ENCODE results near the gene WSCD2.
A peak's percentile ranks its signal among the peaks of the same experiment; 100 is the strongest.

The WSCD2 gene

DNA sequence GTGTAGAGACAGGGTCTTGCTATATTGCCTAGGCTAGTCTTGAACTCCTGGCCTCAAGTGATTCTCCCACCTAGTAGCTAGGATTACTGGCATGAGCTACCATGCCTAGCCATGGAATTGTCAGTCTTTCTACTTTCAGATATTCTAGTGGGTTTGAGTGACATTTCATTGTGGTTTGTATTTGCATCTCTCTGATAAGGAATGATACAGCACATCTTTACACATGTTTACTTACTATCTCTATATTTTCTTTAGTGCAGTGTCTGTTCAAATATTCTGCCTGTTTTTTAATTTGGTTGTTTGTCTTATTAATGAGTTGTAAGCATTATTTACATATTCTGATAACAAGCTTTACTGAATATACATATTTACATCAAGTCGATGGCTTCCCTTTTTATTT lies 136.4 kb downstream of the WSCD2 start:
- no peak for DNase-seq

DNA sequence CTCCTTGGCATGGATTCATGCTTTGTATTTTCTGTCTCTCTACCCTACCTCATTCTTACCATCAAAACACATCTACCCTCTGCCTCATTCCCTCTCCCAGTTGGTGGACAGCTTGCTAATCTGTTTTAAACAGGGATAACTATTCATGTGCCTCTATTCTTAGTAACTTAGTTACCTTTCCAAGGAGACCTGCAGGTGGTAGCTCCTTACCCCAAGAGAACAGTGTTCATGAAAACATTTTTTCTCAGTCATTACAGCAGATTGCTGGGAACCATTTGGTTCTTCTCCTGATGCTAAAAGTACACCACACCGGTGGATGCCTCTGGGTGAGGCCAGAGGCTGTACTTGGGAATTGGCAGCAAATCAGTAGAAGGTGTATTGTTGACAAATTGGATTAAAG lies 137.0 kb downstream of the WSCD2 start:
- no peak for DNase-seq

DNA sequence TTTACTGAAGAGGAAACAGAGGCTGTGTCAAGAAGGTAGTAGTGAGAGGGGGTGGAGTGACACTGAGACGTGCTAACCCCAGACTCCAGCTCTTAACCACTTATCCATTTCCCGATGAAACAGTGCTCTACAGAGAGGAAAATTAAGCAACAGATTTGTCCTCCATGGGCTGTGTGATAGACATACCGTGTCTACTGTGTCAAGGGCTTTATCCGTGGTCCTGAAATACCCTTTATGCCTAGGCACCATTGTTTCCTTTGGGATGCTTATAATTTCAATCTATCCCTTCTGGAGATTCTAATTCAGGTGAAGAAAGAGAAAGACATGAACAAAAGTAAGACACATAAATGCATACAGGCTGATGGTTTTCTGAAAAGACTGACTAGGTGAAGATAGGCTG lies 138.4 kb downstream of the WSCD2 start:
- DNase-seq: no peak

DNA sequence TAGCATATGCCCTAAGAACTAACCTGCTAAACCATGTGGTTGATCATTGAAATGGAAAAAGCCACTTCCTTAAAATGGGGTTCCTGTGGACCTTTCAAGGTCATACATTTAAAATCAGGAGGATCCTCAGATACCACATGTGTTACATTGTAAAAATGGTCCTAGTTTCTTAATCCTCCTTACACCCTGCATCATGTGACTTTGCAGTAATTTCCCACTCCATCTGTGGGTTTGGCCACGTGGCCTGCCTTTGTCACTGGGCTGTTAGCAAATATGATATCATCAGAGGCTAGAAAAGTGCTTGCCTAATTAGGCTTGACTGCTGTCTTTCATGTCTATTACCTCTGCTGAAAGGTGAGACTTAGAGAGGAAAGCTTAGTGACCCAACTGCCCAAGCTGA lies 139.3 kb downstream of the WSCD2 start:
- no peak for DNase-seq

DNA sequence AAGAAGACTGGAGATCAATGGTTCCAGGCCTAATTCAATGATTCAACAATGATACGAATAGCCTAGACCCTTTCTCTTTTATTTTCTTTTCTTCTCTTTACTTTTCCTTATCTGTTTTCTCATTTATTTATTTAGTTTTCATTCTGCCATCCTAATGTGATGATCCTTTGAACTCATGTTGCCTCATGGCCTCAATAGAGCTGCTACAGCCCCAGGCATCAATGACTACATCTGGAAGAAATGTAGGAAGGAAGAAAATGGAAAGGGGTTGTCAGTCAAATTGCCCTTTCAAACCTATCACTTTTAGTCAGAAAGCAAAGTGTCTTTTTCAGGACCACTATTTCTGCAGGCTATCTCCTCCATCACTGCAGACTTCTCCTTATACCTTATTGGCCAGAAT lies 140.1 kb downstream of the WSCD2 start:
- DNase-seq: no peak

DNA sequence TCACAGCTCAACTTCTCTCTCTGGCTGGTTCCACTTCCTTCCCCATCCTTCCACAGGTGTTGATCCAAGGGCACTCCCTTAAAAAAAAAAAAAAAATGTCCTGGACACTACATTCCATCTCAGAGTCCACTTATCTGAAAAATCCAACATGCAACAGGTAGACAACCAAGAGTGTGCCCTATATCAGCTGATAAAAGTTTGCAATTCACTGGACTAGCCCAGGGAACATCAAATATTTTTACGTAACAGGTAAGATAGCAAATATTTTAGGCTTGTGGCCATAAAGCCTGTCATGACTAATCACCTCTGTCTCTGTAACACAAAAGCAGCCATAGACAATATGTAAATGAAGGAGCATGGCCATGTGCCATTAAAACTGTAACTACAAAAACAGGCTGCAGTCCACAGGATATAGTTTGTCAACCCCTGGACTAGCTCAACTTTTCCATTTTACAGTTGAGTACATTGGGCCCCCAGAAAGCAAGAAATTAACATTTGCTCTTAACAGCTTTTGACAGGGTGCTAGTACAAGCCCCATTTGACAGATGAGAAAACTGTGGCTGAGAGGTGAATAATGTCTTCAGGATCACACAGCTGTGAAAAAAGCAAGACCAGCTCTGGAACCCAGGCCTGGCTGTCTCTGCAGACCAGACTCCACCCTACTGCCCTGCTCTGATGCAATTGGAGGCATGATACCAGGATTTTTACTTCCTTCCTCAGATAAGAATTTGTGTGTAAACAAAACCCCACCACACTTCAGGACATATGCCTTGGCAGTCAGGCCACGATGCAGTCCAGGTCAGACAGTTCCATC lies 141.2 kb downstream of the WSCD2 start:
- DNase-seq: no peak

DNA sequence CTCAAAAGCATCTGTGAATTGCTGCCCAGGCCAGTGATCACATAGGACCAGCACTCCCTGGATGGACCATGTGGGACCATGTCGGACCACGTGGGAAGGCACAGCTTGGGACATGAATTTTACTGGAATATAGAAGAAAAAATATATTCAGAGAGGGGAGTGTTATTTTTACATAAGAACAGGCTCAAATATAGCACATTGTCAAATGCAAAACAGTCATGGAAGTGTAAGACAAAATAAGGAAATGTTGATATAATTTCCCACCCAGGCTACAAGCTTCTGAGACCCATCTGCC lies 141.7 kb downstream of the WSCD2 start:
- no peak for DNase-seq

DNA sequence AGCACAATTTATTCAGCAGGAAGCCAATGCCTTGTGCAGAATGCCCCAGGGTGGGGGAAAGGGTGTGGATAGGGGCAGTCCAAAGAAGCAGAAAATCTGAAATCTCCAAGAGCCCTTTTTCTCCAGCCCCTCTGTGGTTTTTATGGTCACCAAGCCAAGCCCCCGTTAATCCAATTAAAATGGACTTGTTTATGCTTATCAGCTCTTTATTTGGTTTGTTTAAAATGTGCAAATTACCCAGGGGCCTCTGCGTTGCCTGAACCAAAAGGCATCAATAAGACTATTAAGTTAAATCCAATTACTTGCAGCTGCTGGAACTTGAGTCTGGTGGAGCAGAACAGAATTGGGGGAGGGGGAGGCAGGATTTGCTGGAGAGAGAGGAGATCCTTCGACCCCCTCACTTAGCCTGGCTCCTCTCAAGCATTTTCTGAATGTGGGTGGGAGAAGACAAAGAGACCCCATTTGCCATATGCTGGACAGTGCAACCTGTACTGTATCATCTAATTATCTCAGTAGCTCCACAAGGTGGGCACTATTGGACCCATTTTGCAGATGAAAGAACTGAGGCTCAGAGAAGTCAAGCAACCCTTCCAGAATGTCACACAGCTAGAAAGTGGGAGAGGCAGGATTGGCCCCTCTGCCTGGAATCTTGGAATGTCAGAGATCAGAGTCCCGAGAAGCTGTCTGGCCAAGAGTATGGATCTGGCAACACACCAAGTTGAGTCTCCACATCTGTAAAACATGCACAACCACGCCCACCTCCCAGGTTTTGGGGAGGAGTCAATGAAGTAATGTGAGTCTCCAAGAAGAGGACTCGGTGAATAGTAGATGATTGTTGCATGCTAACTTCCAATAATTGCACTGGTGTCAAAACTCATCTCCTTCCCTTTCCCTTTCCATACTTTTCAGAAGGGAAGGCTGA lies 143.1 kb downstream of the WSCD2 start:
- DNase-seq: no peak

DNA sequence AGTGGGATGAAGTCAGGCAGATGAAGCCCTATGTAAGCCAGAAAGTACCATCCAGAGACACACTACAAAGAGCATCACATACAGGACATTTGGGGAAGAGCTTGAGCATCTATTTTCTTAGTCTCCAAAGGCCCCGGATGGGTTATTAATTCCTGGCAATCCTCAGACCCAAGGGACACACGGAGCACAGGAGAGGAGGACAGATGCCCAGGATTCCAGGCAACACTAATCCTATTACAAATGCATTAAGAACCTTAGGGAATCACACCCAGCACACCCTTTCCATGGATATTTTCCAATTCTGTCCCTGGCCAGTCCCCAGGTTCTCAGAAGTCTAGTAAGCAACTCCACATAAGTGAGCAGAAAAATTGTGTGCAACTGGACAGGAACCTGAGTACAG lies 144.1 kb downstream of the WSCD2 start:
- DNase-seq: no peak

DNA sequence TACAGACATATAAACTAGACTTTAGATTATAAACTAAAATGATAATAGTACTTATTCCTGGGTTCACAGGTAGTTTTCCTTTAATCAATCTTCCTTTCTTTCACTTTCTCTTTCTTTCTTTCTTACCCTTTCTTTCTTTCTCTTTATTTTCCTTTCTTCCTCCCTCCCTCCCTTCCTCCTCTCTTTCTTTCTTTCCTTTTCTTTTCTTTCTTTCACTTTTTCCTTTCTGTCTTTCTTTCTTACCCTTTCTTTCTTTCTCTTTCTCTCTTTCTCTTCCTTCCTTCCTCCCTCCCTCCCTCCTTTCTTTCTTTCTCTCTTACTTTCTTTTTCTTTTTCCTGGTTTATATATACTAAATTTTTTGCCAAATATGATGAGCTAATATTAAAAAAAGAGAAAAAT lies 148.5 kb downstream of the WSCD2 start:
- no peak for DNase-seq

DNA sequence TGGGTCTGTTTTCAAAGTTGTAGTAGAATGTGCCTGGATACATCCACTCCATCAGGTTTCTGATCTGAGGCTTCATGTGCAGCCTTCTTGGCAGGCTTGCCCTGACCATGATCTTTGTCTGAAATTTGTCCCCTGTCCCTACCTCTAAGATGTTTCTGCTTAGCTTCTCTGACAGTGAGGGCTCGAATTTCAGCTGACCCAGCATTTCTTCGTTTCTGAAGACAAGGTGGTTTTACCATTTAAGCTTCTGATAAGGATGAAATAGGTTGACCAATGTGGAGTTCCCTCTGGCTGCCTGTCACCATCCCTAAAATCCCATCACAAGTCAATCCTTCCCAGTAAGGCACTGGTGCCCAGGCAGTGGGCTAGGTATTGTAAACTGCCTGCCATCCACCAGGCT lies 153.1 kb downstream of the WSCD2 start:
- DNase-seq: no peak

DNA sequence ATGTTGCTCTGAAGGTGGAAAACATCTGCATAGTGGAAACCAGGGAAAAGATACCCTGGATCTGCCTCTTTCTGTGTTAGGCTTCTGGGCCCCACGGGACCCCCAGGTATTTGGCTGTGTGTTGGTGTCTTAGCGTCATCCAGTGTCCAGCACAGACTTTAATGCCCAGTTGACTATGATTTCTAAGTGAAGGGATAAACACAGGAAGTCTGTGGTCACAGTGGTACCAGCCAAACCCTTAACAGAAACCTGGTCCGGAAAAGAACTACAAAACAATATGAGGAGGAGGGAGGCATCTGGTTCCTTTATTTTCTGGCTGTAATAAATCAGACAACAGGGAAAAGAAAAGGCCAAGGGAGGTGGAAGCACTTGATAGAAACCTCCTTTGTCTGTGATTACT lies 153.6 kb downstream of the WSCD2 start:
- no peak for DNase-seq

DNA sequence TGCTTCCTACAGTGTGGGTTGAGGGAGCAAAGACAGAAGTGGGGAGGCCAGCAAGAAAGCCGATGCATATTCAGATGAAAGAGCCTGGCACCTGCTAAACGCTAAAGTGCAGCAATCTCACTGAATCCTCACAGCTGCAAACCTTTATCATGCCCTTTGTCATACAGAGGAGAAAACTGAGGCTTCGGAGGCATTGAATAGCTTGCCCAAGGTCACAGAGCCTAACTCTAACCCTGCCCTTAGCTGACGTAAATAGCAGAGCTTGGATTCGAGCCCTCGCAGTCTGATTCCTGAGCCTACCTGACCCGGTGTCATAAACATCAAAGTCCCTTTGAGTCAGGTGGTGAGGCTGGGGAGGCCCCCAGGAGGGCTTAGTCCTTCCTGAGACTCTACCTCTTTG lies 155.1 kb downstream of the WSCD2 start:
- no peak for DNase-seq

DNA sequence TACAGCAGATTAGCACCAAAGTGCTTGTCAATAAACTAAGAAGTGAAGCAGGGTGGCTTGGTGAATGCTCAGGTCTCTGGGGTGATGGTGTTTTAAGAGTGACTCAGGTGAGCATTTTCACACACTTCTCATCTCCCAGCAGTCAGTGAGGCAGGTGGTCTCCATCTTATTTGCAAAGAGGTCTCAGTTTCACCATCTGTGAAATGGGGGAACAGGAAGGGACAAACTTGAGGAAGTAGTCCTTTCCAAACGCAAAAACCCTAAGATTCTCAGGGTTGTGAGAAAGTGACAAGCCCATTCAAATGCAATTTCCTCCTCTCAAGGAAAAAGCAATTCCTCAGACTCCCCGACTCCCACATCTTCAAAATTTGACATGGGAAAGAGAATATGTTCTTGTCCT lies 155.9 kb downstream of the WSCD2 start:
- DNase-seq: no peak

DNA sequence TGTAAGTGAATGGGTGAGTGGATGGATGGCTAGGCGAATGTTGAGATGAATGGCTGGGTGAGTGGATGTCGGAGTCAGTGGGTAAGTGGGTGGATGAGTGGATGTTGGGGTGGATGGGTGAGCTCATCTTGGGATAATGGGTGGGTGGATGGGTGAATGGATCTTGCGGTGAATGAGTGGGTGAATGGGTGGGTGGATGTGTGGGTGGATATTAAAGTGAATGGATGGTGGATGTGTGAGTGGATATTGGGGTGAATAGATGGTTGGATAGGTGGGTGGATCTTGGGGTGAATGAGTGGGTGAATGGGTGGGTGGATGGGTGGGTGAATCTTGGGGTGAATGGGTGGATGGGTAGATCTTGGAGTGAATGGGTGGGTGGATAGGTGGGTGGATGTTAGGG lies 158.1 kb downstream of the WSCD2 start:
- no peak for DNase-seq

DNA sequence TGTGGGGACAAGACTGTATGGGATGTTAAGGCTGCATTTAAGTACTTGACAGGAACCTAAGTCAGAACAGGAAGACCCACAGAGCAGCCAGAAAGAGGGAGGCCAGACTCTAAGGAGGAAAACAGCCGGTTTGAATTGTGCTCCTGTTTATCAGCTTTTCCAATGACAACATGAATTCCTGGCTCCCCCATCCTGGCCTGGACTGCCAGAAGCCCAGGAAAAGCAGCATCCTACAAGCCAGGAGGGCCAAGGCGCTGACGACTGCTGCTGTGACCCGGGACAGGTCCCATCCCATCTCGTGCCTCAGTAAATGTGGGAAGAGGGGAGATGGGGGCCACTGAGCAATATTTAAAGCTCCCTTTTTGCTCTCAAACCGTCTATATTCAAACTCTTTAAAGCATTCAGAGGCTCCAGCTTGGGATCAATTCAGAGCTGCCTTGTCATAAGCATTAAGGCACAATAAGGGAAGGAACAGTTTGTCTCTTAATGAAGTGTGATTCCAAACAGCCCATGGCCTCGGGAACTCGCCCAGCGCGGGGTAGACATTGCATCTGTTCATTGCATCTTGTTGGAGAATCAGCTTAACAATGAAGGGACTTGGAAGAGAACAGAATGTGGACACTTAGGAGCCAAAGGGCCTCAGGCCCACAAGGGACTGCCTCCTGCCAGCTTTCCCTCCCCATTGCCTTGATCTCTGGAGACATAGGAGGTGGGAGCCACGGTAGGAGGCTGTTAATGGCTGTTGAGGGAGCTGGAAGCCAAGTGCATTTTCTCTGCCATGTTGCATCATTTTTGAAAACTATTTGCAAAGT lies 160.5 kb downstream of the WSCD2 start:
- DNase-seq: peak in 22 of 56 donors; percentile 10 to 61 (median 34)

DNA sequence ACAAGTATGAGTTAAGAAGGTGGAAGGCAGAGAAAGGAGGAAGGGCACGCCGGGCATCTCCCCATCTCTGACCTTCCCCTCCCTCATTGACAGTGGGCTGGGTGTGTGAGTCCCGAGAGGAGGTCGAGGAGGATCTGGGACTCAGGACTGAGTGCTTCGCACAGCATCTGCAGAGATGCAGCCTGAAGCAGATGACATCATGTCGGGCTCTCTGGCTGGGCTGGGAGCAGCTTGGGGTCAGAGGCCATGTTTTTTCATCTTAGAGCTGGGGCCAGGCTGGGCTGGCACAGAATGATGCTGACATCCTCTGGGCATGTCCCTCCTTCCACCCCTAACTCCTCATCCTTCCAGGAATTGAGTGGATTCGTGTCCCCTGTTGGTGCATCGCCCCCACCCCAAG lies 166.6 kb downstream of the WSCD2 start:
- DNase-seq: no peak

DNA sequence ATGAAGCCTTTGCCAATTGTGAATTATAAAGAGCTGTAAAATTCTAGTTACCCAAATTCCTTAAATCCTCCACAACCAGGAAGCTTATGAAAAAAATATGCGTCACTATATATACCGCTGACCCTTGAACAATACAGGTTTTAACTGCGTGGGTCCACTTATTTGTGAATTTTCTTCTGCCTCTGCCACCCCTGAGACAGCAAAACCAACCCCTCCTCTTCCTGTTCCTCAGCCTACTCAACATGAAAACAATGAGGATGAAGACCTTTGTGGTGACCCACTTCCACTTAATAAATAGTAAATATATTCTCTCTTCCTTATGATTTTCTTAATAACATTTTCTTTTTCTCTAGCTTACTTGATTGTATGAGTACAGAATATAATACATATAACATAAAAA lies 167.9 kb downstream of the WSCD2 start:
- no peak for DNase-seq

DNA sequence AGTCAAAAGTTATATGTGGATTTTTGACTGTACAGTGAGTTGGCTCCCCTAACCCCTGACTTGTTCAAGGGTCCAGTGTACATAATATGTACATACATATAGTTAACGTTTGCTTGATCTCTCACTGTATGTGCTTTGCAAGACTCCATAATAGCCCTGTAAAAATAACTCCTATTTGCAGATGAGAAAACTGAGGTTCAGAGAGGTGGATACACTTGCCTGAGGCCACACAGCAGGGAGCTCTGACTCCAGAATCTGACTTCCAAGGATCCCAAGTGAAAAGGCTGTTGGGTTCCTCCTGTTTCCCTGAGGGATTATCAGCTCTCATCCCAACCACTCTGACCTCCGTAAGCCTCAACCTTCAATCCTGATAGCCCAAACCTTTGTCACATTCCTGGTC lies 168.3 kb downstream of the WSCD2 start:
- DNase-seq: no peak

DNA sequence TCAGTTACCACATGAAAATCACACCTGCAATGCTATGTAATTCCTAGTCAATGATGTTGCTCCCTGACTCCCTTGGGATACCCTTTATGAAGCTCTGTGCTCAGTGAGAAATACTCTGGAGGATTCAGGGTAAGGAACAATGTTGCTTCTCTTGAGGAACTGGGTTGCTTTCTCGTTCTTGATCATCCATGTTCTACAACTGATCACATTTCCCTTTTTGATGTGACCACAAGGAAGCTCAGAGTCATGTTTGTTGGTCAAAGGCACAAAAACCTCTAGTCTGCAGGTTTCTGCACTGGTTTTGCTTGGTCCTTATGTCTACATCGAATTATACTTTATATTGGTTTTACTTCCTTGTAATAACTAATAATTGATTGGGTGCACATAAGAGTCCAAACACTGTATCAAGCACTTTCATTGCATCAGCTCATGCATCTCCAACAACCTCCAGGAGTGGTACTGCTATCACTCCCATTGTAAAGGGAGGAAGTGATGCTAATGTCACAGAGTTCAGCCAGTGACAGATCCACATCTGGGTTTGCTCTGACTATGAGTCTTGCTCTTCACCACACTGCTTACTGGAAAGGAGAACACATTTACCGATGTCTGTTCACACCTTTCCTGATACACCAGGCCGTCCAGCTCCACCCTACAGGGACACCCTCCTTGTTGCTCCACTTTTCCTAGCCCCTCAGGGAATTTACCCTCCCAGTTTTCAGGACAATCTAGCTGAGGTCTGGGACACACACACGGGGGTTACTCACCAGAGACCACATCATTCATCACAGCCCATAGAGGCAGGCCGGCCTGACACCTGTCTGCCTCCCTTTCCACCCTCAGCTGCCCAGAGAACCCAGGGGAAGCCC lies 169.0 kb downstream of the WSCD2 start:
- DNase-seq: no peak

DNA sequence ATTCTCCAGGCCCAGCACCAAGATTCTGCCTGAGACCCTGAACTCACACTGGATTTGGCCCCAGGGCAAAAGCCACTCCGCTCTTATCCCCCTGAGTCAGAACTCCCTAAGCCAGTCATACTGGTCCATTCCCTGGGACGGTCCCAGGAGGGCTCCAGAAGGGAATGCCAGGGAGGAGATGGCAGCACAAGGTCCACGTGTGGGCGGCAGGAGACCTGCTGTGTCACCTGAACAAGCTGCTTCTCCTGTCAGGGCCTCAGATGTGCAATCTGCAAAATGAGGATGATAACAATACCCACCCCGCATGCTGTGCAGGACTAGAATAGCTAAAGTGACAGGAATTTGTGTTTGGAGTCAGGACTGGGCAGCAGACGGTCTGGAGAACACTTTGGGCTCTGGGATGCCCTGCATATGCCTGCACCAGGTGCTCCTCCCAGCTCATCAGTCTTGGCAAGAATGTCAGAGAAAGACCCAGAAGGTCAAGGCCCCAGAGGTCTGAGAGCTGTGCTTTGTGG lies 169.7 kb downstream of the WSCD2 start:
- DNase-seq: no peak

All from amygdala (tissue), 56 donors.